Spleen (tissue), 11 donors: ENCODE results near the gene USF3. TPM values are rescaled to one million over a fixed set of nuclear protein-coding genes. Genes with fewer than 3 reads are reported as not detected.

Experiments
- DNase-seq: peaks from one replicate; pipeline ENCODE4 v3.0.0-alpha.2; 2020
- H3K27ac ChIP-seq, 8 donors: fragments of 200-600 bp; sonication (generic) in 7 of 8; 1 replicate in 4 of 8; 2 replicates in 4 of 8; pipeline versions ENCODE4 v1.5.0 to v1.8.0; 2016 to 2021; ENCODE audit warnings: inconsistent platforms in 4 of 8, mild to moderate bottlenecking in 4 of 8, moderate library complexity in 1 of 8
- H3K27me3 ChIP-seq, 7 donors: fragments of 200-600 bp; sonication (generic) in 6 of 7; replicated peaks in 1 of 7; 1 replicate in 4 of 7; 2 replicates in 3 of 7; pipeline versions ENCODE4 v1.5.0 to v1.8.0; 2016 to 2021; ENCODE audit warnings: inconsistent platforms in 3 of 7, mild to moderate bottlenecking in 1 of 7
- H3K36me3 ChIP-seq, 6 donors: fragments of 200-600 bp; sonication (generic) in 5 of 6; 1 replicate in 4 of 6; 2 replicates in 2 of 6; pipeline versions ENCODE4 v1.5.0 to v1.8.0; 2016 to 2021; ENCODE audit warnings: inconsistent platforms in 2 of 6
- H3K4me1 ChIP-seq, 6 donors: fragments of 200-600 bp; sonication (generic) in 5 of 6; 1 replicate in 3 of 6; 2 replicates in 3 of 6; pipeline versions ENCODE4 v1.5.0 to v1.8.0; 2016 to 2021; ENCODE audit warnings: inconsistent platforms in 3 of 6
- H3K4me3 ChIP-seq, 8 donors: fragments of 200-600 bp; sonication (generic) in 7 of 8; 1 replicate in 4 of 8; 2 replicates in 4 of 8; pipeline versions ENCODE4 v1.5.0 to v1.8.0; 2016 to 2021; ENCODE audit warnings: inconsistent platforms in 4 of 8, mild to moderate bottlenecking in 4 of 8, moderate library complexity in 2 of 8
- H3K9me3 ChIP-seq, 8 donors: fragments of 200-600 bp; sonication (generic) in 7 of 8; 1 replicate in 4 of 8; 2 replicates in 4 of 8; pipeline versions ENCODE4 v1.5.0 to v1.8.0; 2016 to 2021; ENCODE audit warnings: inconsistent platforms in 4 of 8
- POLR2A ChIP-seq, 3 donors: fragments of 450-650 bp; IDR thresholded peaks; one replicate each; pipeline ENCODE4 v1.5.1; 2017; ENCODE audit warnings: antibody characterized with exemption in 3 of 3, mild to moderate bottlenecking in 1 of 3
- POLR2AphosphoS5 ChIP-seq, 3 donors: sonication (generic); formaldehyde crosslinking; IDR thresholded peaks; one replicate each; pipeline ENCODE4 v1.5.1; 2017; ENCODE audit warnings: antibody characterized with exemption in 3 of 3
- WGBS, 5 donors: extraction: QIAGEN DNeasy Blood & Tissue Kit in 3 of 5; methylation state at CpG; one replicate each; pipeline versions ENCODE4 v1.1.5 to v1.1.7; 2013 to 2018; 5-methylcytosine and 5-hydroxymethylcytosine counted together
- intact Hi-C: fragments of 100-400 bp; cut with DNase I; formaldehyde crosslinking; loops from one replicate; pipeline ENCODE4 v1.15.0; 2023; ENCODE audit warnings: low total_unique reads
- polyA plus RNA-seq, 3 donors: library from polyadenylated mRNA; stranded (reverse); fragments of 200-250 nt; gene quantifications; one replicate each; pipeline ENCODE4 v1.2.1, GENCODE V29; 2013
- total RNA-seq, 7 donors: library from RNA; depleted of rRNA in 3 of 7; stranded (reverse); fragments of >200 nt in 3 of 7; fragmentation: NEBNext Ultra II Directional in 4 of 7; extraction: Animal tissue kit (Norgen Biotek cat#: 25700) in 4 of 7; gene quantifications; one replicate each; pipeline versions ENCODE4 v1.1.0 to v1.2.1, GENCODE V29; 2016 to 2021
- TF ChIP-seq, protein P1 (sequence below), 11 experiments: fragments of 200-600 bp in 7 of 11; fragments of 450-650 bp in 4 of 11; sonication (generic) in 4 of 11; IDR thresholded peaks in 8 of 11; conservative IDR thresholded peaks in 3 of 11; 1 replicate in 7 of 11; 2 replicates in 4 of 11; pipeline versions ENCODE4 v1.4.0 to v1.8.0; 2016 to 2021; ENCODE audit warnings: antibody characterized with exemption in 11 of 11, inconsistent platforms in 4 of 11, mild to moderate bottlenecking in 1 of 11
- donor health status: healthy with polysubstance abuse.
- donor health status: DM: no; HTN: no; CAD: no; lungs with moderate emphysema.
- donor health status: DM: no; HTN: no; CAD: no.
- donor health status: Bipolar disorder and iron deficiency.
- donor health status: healthy.
- donor health status: DM: no; HTN: no; CAD: no.
- donor health status: DM: yes; HTN: yes; CAD: no.

Gene USF3
- total and polyA plus RNA-seq, 10 donors = 5.5 to 36.0 (median 25.7) TPM

DNA sequence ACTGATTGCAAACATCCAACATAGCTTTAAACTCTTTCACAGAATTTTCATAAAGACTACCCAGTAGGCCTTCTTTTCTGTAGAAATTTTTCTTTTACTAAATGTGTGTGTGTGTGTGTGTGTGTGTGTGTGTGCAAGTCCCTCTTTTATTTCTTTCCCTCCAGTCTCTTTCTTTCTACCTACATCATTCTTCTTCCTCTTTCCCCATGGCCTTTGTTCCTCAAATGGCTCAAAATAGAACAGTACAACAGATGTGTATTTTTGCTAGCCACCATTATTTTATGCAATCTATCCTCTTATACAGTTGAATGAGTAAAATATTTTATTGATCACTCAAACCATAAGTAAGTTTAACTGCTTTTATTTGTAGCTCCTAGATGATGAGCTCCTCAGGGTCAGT, 76.4 kb downstream of the USF3 start:
- intact Hi-C loops = no loop called here
- DNase-seq = no peak
- no peaks in the 10 kb centered on the region for H3K4me1 ChIP-seq
- no peak for TF ChIP-seq POLR2A (IDR thresholded peaks at IDR 0.05)
- TF ChIP-seq POLR2AphosphoS5 (IDR thresholded peaks at IDR 0.05) = no peak
- TF ChIP-seq, protein P1, sequence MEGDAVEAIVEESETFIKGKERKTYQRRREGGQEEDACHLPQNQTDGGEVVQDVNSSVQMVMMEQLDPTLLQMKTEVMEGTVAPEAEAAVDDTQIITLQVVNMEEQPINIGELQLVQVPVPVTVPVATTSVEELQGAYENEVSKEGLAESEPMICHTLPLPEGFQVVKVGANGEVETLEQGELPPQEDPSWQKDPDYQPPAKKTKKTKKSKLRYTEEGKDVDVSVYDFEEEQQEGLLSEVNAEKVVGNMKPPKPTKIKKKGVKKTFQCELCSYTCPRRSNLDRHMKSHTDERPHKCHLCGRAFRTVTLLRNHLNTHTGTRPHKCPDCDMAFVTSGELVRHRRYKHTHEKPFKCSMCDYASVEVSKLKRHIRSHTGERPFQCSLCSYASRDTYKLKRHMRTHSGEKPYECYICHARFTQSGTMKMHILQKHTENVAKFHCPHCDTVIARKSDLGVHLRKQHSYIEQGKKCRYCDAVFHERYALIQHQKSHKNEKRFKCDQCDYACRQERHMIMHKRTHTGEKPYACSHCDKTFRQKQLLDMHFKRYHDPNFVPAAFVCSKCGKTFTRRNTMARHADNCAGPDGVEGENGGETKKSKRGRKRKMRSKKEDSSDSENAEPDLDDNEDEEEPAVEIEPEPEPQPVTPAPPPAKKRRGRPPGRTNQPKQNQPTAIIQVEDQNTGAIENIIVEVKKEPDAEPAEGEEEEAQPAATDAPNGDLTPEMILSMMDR (IDR thresholded peaks at IDR 0.05 in 8 of 11, conservative IDR thresholded peaks at IDR 0.05 in 3 of 11) = no peak
- H3K9me3 ChIP-seq = no peaks in the 10 kb centered on the region
- H3K4me3 ChIP-seq = no peak overlapping the region
- H3K27ac ChIP-seq = no peak overlapping the region
- no peaks in the 10 kb centered on the region for H3K27me3 ChIP-seq
- H3K36me3 ChIP-seq = peaks cover 0 to 85% (median 16%) of the 10 kb centered on the region in 6 donors

DNA sequence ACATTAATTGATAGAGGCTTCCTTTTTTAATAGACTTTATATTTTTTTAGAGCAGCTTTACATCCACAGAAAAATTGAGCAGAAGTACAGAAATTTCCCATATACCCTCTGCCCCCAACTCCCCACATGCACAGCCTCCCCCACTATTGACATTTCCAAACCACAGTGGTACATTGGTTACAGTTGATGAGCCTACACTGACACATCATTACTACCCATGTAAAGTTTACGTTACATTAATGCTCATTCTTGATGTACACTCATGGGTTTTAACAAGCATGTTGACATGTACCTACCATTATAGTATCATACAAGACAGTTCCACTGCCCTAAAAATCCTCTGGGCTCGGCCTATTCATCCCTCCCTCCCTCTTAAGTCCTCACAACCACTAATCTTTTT, 78.7 kb downstream of the USF3 start:
- Histone ChIP-seq H3K9me3 (no peaks in the 10 kb centered on the region), H3K27ac (no peak overlapping the region), H3K36me3 (peaks cover 0 to 87% (median 10%) of the 10 kb centered on the region in 6 donors), H3K27me3 (no peaks in the 10 kb centered on the region), H3K4me1 (peaks cover 0 to 14% (median 0%) of the 10 kb centered on the region in 6 donors), H3K4me3 (no peak overlapping the region)
- DNase-seq = no peak
- 90 to 97% (median 91%) methylated on average over 2 of the region's 2 CpGs for WGBS, 5 donors
- intact Hi-C loops = no loop called here
- no peak for TF ChIP-seq POLR2A (IDR thresholded peaks at IDR 0.05)
- TF ChIP-seq, protein P1 (IDR thresholded peaks at IDR 0.05 in 8 of 11, conservative IDR thresholded peaks at IDR 0.05 in 3 of 11) = no peak
- no peak for TF ChIP-seq POLR2AphosphoS5 (IDR thresholded peaks at IDR 0.05)

- DNase-seq = no peak
- intact Hi-C loops = no loop called here
- H3K27ac ChIP-seq = no peak overlapping the region
- no peaks in the 10 kb centered on the region for H3K27me3 ChIP-seq
- H3K9me3 ChIP-seq = no peaks in the 10 kb centered on the region
- 86 to 95% (median 91%) methylated on average over 4 of the region's 4 CpGs for WGBS, 5 donors
- TF ChIP-seq POLR2AphosphoS5 (IDR thresholded peaks at IDR 0.05) = no peak
- no peak for TF ChIP-seq POLR2A (IDR thresholded peaks at IDR 0.05)
- TF ChIP-seq, protein P1 (IDR thresholded peaks at IDR 0.05 in 8 of 11, conservative IDR thresholded peaks at IDR 0.05 in 3 of 11) = no peak
- H3K36me3 ChIP-seq = peaks cover 0 to 91% (median 19%) of the 10 kb centered on the region in 6 donors
- H3K4me3 ChIP-seq = no peak overlapping the region
- H3K4me1 ChIP-seq = peaks cover 0 to 14% (median 0%) of the 10 kb centered on the region in 6 donors
Measured at GRCh38 chr3:113615976-113616375, 80.5 kb downstream of the USF3 start.

DNA sequence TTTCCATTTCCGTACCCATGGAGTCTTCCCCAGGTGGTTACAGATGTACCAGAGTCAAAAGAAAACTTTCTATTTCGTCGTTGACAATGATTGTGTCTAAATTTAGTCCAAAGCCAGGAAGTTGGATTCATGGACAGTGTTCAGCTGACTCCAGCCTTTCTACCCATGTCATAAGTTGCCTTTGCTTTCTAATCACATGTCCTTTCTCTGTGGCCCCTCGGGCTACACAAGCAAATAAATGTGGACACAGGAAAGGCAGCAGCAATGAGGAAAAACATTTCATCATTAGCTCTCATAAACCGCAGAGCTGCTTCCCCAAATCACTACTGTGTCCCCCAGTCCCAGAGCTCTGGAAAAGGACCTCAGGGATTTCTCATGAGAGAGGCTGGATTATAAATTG, 82.0 kb downstream of the USF3 start:
- peak overlapping the region in 2 of 8 donors; percentile 39 to 45 for H3K27ac ChIP-seq

More for the DNA sequence above, 82.0 kb downstream of the USF3 start:
- Histone ChIP-seq H3K4me3 (no peak overlapping the region), H3K4me1 (peaks cover 0 to 14% (median 0%) of the 10 kb centered on the region in 6 donors), H3K9me3 (no peaks in the 10 kb centered on the region), H3K36me3 (peaks cover 0 to 92% (median 23%) of the 10 kb centered on the region in 6 donors), H3K27me3 (no peaks in the 10 kb centered on the region)
- TF ChIP-seq, protein P1 (IDR thresholded peaks at IDR 0.05 in 8 of 11, conservative IDR thresholded peaks at IDR 0.05 in 3 of 11) = no peak
- no peak for TF ChIP-seq POLR2AphosphoS5 (IDR thresholded peaks at IDR 0.05)
- no peak for TF ChIP-seq POLR2A (IDR thresholded peaks at IDR 0.05)
- intact Hi-C loops = no loop called here
- no peak for DNase-seq
- WGBS, 5 donors = 33 to 63% (median 44%) methylated on average over 5 of the region's 5 CpGs
